ENCODE data around the gene RAPGEF3.

Gene RAPGEF3

GRCh38 chr12:47789712-47790489, 31.2 kb upstream of the RAPGEF3 start:
- no peak for DNase-seq

DNA sequence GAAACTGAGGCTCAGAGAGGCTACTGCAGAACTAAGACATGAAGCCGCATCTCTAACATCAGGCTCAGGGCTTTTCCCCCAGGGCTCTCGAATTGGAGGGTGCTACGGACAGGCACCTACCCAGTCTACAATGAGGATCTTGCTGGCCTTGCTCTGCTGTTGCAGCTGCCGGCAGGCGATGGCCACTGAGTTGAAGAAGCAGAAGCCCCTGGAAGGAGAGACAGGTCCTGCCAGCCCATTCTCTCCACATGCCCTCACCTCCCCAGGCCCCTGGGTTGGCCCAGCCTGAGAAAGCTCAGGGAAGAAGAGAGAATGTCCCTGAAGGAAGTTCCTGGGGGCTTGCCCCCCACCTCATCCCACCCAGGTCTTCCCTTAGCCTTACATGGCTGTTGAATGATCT, 30.5 kb upstream of the RAPGEF3 start:
- DNase-seq, result no peak

- no peak for DNase-seq
Observed at GRCh38 chr12:47787596-47788319, 29.1 kb upstream of the RAPGEF3 start.

GRCh38 chr12:47786662-47787280, 28.1 kb upstream of the RAPGEF3 start:
- no peak for DNase-seq

GRCh38 chr12:47785887-47786661, 27.4 kb upstream of the RAPGEF3 start:
- no peak for DNase-seq

DNA sequence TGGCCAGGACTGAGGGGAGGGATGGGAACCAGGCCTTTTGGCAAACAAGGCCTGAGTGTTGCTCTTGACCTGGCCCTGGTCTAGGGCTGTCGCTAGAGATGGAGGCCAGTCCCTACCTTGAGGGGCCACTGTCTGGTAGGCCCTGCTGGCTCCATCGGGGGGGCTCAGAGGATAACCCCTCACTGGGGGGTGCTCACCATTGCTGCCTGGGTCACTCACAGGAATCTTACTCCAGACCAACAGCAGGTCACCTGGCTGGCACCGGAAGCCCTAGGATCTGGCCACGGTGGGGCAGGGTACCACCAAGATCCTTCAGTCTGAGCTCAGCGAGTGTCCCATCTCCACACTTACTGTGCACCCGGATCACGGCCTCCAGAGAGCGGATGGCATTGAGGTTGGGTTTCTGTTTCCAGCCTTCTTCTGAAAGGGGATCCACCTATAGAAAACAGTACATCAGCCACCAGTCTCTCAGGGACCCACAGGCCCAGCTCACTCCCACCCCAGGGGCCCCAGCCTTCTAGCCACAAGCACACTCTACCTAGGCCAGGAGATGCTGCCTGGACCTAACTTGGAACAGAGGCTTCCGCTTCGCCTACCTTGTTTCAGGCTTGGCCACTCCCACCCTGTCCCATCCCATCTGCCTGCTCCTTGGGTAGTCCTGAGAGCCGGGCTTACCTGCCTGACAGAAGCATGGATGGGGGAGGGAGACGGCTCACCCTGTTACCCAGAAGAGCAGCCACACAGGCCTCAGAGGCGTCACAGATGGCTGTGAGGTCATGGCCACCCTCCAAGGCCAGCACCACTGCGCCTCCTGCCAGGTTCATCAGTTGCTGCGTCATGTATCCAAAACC, 26.6 kb upstream of the RAPGEF3 start:
- no peak for DNase-seq

GRCh38 chr12:47783821-47784819, 25.4 kb upstream of the RAPGEF3 start:
- DNase-seq, result no peak

DNA sequence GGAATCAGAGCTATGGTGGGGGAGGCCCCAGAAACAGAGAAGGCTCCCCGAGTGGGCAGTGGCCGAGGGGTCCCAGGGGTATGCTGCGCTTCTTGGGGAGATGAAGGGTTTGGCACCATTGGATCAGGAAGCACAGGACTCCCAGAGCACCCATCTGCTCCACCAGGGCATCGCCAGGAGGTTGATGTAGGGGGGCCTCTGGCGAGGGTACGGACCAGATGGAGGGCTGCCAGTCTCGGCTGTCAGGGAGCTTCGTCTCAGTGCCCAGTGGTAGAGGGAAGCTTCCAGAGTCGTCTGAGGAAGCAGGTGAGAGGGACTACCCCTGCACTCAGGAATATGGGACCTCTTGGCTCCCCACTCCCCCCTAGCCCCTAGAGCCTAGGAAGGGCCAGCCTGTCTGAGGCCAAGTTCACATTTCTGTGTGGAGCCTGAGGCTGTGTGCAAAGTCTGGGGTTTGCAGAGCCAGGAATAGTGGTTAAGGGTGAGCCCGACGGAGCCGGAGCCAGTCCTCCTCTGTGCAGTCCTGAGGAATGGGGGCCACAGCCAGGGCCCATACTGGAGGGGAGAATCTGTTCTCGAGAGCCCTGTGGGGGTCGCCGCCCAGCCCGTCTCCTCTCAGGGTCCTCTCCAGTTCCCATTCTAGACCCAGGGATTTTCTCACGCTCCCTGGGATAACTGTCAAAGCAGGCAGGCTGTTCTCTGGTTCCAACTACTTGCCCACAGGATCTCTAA, 24.5 kb upstream of the RAPGEF3 start:
- no peak for DNase-seq

DNA sequence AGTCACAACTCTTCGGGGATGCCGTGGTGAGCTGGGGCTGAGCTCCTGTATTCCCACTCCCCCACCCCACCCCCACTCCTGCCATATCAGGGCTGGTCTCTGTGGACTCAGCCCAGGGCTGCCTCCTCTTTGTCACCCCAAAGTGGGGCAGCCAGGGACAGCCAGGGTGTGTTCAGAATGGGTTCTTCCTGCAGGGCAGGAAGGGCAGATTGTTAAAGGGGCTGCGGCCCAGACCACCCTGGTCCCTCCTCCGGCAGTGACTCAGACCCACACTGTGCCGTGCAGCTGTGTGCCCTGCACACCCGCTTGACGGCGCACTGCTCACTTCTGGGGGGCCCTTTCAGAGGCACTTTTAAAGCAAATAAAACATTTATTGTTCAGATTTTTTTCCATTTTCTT, 23.7 kb upstream of the RAPGEF3 start:
- no peak for DNase-seq

DNA sequence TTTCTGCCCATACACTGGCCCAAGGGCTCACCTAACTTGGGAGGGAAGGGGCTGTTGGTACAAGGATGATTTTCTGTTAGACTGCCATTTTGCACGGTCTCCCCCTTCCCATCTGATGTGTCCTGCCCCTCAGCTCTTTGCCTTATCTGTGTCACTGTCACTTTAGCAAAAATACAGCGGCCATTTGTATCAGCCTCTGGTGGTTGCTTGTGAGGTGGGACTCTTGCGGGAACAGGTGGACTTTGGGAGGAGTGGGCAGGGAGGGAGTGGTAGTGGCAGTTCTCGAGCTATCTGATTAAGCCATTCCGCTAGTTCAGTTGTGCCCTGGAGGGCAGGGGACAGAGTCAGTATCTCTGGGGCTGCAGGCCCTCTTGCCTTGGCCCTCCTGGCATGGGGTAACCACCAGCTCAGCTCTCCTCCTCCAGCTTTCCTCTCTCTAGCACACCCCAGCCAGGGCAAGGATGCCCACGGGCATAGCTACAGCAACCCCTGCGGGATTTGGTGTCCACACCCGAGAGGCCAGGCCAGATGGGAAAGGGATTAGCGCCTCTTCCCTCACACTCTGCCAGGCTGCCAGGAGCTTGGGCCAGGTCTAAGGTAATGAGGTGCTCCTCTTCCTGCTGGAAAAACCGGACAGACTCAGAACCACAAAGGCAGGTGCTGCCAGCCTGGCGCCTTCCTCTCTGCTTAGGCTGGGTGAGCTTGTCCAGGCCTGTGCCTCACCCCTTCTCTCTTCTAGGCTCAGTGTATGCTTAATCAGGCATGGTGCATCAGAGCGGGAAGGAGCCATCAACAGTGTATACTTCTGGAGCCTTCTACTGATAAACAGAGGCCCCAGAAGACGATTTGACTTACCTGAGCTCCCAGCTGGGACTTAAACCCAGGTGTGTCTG, 23.0 kb upstream of the RAPGEF3 start:
- no peak for DNase-seq

DNA sequence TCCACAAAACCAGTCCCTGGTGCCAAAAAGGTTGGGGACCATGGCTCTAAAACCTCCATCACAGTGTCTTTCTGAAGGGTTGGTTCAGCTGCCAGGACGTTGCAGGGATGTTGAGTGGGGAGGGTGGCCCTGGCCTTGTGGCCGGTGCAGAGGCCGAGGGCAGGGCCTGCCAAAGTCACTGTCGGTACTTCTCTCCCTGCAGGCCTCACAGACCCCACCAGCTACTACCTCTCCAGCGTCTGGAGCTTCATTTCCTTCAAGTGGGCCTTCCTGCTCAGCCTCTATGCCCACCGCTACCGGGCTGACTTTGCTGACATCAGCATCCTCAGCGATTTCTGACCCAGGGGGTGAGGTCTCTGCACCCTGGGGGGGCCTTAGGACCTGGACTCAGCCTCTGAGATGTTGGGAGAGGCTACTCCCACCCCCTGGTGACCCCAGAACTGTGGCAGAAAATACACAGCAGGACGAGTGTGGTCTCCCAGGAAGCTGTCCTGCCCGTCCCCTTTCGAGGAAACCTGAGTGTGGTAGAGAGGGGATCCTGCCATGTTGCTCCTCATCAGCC, 21.3 kb upstream of the RAPGEF3 start:
- DNase-seq, result no peak

DNA sequence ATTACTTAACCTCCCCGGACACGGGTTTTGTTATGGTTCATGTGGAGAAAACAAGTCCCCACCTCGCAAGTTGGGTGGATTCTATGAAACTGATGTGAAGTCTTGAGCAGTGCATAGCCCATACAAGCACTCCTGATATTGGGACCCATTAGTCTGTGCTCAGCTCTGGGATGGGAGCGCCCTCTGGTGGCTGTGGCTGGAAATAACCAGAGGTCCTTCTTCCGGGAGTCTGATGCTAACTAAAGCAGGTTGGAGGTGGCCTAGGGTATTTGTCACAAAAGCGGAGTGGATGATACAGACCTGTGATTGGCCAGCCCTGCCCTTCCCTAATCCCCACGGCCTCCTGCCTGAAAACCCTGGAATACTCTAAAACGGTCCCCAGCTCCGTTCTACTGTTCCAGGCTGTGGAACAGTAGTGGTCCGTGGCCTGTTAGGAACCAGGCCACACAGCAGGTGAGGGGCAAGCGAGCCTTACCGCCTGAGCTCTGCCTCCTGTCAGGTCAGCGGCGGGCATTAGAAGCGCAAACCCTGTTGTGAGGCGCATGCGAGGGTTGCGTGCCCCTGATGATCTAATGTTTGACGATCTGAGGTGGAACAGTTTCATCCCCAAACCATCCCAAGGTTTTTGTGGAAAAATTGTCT, 20.7 kb upstream of the RAPGEF3 start:
- DNase-seq, result peak; percentile 90

DNA sequence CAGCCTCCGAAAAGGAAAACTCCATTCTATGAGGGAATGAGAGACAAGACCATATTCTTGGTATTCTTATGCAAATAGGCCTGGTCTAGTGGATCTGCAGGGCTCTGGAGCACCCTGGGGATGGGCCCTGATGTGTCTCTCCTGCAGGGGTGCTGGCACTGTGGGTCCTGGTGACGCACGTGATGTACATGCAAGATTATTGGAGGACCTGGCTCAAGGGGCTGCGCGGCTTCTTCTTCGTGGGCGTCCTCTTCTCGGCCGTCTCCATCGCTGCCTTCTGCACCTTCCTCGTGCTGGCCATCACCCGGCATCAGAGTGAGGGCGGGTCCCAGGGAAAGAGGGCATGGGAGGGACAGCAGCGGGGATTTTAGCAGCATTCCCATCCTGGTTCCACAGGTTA, 20.2 kb upstream of the RAPGEF3 start:
- DNase-seq, result no peak

- no peak for DNase-seq
Observed at GRCh38 chr12:47777741-47778558, 19.3 kb upstream of the RAPGEF3 start.

GRCh38 chr12:47777151-47777550, 18.5 kb upstream of the RAPGEF3 start:
- DNase-seq, result no peak

GRCh38 chr12:47776471-47777143, 17.9 kb upstream of the RAPGEF3 start:
- DNase-seq, result no peak
